Stimulated activated CD4-positive, alpha-beta T cell treated with anti-CD3 and anti-CD28 coated beads, Interleukin-12 subunit alpha, Interleukin-12 subunit beta, amount 100 ng/mL, for 4 hours (primary cell): ENCODE results near the gene CES3.
"Not testable (repeated sequence)": the region's sequence is repeated elsewhere in the genome, so short reads cannot be mapped to it uniquely, and the experiment has no call there.

ENCODE experiments used
- DNase-seq: peaks from one replicate; pipeline ENCODE4 v3.0.0-alpha.2; 2020

Gene CES3

DNA sequence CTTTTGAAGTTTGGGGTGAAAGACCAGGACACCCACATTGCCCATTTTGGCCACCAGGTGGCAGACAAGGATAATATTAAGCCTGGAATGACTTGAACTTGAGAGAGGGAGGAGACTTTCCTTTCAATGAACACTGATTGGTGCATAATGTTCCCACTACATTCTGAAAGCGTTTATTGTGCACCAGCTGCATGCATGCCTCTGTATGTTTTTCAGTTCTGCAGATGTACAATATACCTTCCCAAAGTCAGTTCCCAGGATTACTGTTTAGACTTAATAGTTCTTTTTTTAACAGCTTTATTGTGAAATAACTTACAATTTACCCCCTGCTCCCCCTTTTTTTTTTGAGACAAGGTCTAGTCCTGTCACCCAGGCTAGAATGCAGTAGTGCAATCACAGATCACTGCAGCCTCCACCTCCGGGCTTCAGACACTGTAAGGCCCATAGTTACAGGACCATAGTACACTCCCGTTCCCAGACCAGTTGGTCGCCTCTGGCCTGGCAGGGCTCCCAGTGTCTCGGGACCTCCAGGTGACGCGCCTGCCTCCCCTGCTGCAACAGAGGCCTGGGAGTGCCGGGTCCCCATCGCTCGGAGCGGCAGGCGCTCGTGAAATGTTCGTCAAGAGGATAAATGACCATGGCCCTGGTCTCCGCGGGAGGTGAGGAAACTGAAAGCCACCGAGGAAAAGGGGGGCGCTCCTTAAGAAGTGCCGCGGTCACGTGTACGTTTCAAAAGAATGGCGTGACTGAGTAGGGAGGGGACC, 13.6 kb upstream of the CES3 start:
- peak; percentile 80 for DNase-seq

- no peak for DNase-seq
These were observed 12.8 kb upstream of the CES3 start for GRCh38 chr16:66948134-66948836.

DNA sequence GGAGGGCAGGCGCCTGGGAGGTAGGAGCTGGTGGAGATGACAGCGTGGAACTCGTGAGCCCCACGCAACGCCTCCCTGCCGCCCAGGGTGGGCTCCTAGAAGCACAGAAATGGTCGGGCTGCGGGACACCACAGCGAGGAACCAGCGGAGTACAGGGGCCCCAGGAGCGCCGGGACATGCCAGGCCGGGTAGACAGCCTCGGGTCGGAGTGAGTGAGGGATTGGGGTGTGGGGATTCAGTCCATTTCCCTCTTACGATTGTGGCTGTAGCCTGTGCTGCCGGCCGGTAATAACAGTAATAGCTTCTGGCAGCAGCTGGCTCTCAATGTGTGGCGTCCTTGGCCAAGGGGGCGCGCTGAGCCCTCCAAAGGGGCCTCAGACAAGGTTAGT, 12.2 kb upstream of the CES3 start:
- DNase-seq, result no peak

DNA sequence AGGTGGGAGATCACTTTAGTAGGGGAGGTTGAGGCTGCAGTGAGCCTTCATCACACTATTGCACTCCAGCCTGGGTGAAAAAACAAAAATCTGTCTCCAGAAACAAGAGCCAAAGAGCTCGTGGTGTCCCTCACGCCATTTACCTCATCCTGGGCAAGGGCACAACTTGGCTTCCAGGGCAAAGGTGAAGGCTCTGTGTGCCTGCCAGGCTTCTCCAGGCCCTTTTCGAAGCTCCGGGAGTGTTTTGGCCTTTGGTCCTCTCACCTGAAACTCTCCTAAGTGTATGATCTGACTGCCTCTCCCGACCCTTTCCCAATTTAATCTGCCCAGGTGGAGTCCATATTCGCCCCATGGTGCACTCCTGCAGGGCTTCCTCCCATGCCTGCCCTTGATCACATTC, 11.6 kb upstream of the CES3 start:
- DNase-seq, result no peak

DNA sequence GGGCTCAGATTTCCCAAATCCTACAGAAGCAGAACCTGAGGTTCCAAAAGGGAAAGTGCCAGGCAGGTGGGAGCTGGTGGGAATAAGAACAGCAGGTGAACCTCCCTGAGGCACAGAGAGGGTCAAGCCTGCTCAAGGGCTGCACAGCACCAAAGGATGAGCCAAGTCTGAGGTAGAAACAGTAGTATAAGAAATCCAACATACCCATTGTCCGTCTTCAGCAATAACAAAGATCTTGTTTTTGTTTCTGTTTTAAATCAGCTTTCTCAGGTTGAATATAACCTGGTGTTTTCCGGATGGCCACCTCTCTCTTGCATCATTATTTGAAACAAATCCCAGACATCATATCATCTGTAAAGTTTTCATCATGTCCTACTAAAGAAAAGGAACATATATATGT, 10.6 kb upstream of the CES3 start:
- no peak for DNase-seq

DNA sequence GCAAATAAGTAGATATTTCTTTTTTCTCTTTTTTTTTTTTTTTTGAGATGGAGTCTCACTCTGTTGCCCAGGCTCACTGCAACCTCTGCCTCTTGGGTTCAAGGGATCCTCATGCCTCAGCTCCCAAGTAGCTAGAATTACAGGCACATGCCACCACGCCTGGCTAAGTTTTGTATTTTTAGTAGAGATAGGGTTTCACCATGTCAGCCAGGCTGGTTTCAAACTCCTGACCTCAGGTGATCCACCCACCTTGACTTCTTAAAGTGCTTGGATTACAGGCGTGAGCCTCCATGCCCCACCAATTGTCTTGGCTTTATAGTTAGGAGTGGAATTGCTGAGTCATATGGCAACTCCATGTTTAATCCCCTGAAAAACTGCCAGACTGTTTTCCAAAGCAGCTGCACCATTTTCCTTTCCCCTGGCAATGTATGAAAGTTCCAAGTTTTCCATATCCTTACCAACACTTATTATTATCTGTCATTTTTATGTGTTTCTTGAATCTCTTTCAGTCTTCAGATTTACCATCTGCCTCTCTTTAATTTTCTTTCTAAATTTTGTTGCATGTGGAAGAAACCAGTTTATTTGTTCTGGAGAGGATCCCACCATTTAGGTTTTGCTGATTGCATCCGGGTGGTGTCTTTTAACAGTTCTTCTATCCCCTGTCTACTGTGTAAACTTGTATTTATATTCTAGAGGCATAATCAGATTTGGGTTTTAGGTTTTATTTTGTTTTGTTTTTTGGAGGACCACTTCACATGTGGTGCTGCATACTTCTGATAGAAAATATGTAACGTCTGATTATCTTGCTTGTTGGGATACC, 9.9 kb upstream of the CES3 start:
- DNase-seq, result no peak

GRCh38 chr16:66952430-66953110, 8.5 kb upstream of the CES3 start:
- DNase-seq, result no peak

DNA sequence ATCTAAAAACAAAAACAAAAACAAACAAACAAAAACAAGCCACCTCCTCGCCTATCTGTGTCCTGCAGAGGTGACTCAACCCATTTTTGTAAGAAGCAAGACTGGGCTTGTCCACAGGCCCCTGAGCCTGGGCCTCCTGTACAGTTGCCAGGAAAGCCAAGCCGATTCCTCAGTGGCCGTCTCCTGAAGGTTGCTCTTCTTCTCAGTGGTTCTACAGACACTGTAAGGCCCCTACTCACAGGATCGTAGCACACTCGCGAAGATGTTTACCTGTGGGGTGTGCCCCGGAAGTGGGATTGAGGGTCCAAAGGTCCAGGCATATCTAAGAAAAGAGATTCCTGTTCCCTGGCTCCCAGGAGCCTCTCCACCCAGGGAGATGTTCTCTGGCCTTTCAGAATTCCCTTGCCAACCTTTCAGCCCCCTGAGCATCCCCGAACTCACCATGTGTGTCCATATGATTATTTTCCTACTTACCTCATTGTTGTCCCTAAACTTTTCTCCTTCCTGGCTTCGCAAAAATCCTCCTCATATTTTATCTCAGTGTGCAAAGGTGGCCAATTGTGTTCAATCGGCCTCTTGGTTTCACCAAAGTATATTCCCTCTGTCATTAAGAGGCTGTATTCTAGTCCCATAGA, 7.5 kb upstream of the CES3 start:
- DNase-seq, result no peak

DNA sequence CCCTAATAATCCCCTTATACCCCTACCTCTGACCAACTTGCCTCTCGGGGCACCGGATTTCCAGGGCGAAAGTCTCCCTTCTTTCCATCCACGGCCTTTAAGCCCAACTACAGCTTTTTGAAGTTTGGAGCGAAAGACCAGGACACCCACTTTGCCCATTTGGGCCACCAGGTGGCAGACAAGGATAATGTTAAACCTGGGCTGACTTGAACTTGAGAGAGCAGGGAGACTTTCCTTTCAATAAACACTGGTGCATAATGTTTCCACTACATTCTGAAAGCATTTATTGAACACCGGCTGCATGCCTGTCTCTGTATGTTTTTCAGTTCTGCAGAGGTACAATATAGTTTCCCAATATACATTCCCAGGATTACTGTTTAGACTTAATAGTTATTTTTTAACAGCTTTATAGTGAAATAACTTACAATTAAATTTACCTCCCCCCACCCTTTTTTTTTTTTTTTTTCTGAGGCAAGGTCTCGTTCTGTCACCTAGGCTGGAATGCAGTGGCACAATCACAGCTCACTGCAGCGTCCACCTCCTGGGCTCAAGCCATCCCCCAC, 6.9 kb upstream of the CES3 start:
- peak; percentile 69 for DNase-seq

DNA sequence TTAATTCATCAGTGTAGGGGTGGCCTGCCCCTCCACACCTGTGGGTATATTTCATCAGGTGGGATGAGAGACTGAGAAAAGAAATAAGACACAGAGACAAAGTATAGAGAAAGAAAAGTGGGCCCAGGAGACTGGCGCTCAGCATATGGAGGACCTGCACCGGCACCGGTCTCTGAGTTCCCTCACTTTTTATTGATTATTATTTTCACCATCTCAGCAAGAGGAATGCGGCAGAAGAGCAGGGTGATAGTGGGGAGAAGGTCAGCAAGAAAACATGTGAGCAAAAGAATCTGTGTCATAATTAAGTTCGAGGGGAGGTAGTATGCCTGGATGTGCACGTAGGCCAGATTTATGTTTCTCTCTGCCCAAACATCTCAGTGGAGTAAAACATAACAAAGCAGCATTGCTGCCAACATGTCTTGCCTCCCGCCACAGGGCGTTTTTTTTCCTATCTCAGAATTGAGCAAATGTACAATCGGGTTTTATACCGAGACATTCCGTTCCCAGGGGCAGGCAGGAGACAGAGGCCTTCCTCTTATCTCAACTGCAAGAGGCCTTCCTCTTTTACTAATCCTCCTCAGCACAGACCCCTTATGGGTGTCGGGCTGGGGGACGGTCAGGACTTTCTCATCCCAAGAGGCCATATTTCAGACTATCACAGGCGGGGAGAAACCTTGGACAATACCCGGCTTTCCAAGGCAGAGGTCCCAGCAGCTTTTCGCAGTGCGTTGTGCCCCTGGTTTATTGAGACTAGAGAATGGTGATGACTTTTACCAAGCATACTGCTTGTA, 5.5 kb upstream of the CES3 start:
- DNase-seq, result not testable (repeated sequence)

- DNase-seq, result not testable (repeated sequence)
These were observed 5.0 kb upstream of the CES3 start for GRCh38 chr16:66956154-66956457.

GRCh38 chr16:66958857-66959703, 2.0 kb upstream of the CES3 start:
- DNase-seq, result no peak

- DNase-seq, result no peak
These were observed 1.3 kb upstream of the CES3 start for GRCh38 chr16:66959704-66960161.

- no peak for DNase-seq
These were observed 796 bp upstream of the CES3 start for GRCh38 chr16:66960270-66960669.

DNA sequence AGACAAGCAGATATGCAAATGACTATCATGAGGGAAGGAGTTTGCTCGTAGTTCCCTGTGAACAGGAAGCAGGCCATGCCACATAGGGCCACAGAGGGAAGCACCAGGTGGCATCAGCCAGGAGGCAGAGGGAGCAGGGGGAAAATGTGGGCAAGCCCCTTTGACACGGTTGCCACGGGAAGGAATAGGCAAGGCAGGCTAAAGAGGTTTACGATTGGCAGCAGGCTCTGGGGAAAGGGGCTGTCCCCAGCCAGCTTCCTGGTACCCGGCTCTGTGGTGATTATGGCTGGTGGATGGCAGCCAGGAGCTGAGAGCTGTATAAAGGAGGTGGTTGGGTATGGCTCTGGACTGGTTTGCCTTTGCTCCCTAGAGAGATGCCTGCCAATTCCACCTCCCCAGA, 848 bp downstream of the CES3 start:
- DNase-seq, result no peak

DNA sequence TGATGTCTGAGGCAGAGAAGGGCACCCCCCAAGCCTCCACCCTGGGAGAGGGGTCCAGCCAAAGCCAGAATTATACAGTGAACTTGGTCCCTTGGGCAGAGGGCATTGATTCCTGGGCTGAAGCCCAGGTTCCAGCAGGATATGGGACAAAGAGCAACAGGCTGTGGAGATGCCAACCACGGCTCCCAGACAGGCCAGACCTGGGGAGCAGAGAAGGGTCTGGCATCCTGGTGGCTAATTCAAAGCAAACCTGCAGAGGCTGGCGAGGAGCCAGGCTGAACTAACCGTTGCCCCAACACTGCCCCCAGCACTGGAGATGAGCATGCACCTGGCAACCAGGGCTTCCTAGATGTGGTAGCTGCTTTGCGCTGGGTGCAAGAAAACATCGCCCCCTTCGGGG, 3.0 kb downstream of the CES3 start:
- no peak for DNase-seq

DNA sequence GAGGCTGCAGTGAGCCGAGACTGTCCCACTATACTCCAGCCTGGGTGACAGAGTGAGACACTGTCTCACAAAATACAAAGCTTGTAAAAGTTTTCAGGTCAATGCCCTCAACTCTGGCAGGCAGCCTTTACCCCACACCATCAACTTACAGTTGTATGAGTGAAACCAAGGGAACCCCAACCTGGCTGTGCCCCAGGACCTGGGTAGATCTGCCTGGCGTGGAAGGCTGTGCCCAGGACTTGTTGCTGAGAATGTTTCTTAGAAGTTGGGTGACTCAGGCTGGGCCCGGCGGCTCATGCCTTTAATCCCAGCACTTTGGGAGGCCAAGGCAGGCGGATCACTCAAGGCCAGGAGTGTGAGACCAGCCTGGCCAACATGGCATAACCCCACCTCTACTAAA, 7.8 kb downstream of the CES3 start:
- DNase-seq, result no peak

- no peak for DNase-seq
These were observed 10.0 kb downstream of the CES3 start for GRCh38 chr16:66970775-66971720.

- DNase-seq, result no peak
These were observed 11.9 kb downstream of the CES3 start for GRCh38 chr16:66972983-66973382.
